ENCODE measurements around the gene LCE1D. TPM values are rescaled to one million over a fixed set of nuclear protein-coding genes. Genes with fewer than 3 reads are reported as not detected.

Gene LCE1D
- total RNA-seq = not detected

DNA sequence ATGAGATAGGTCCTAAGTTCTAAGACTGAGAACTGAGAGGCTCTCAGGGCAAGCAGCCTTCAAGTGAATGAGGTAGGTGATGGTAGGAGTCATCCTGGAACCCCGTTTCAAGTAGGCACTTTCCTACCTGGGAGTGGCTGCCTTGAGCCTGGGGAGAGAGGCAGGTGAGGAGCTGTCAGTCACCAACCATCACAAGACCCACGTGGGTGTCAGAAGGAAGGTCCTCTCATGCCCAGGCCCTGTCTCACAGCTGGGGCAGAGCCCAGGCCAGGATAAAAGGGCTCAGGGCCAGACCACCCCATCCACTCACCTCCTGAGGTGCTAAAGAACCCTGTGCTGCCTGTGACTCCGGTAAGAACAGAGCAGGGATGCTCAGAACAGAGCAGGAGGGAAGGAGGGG, at the start of gene LCE1D:
LCE1D (plus strand) TSS at position 301 of the 400 bp plus-strand sequence. CDS start 1,074 bp downstream, outside the sequence.
- in situ Hi-C loops (cut with MboI; ENCODE audit: low pct_unique_long_range_greater_than_20kb in 2 of 9, low sequenced_read_pairs in 9 of 9, unreplicated experiment in 9 of 9) = no loop called here
- H3K4me3 ChIP-seq = no peak within 1 kb of the TSS
- H3K4me1 ChIP-seq (replicated peaks in 1 of 2) = no peaks in the 10 kb centered on the region
- no peak within 1 kb of the TSS for H3K27ac ChIP-seq
- no CpG with 5 or more reads among the region's 3 CpGs for WGBS, 10 experiments
- ATAC-seq (replicated peaks in 6 of 8) = no peak

GRCh38 chr1:152747831-152748230, 48.7 kb upstream of the LCE1D start:
- ATAC-seq (replicated peaks in 6 of 8) = no peak
- H3K4me1 ChIP-seq (replicated peaks in 1 of 2) = no peaks in the 10 kb centered on the region
- WGBS, 10 experiments = 0 to 71% (median 11%) methylated on average over 1 of the region's 1 CpG
- no peak overlapping the region for H3K4me3 ChIP-seq
- in situ Hi-C loops (cut with MboI; ENCODE audit: low pct_unique_long_range_greater_than_20kb in 2 of 9, low sequenced_read_pairs in 9 of 9, unreplicated experiment in 9 of 9) = no loop called here
- H3K27ac ChIP-seq = no peak overlapping the region

DNA sequence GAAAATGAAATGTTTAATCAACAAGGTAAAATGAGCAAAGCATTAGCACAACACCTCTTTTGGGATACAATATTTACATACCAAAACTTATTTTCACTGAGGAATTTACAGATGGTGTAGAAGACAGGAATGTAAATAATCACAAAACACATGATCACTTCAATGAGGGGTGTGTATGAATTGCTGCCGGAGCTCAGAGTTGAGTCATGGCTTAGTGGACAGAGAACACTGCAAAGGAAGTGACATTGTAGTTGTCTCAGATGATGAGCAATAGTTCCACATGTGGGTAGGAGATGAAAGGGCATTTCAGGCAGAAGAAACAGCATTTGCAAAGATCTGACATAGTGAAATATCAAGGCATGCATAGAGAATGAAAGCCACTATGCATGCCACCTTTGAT, 44.3 kb upstream of the LCE1D start:
- H3K4me3 ChIP-seq = no peak overlapping the region
- peak in 3 of 8 experiments; percentile 63 to 100 (median 100) for ATAC-seq (replicated peaks in 6 of 8)
- no peaks in the 10 kb centered on the region for H3K4me1 ChIP-seq (replicated peaks in 1 of 2)
- 0 to 78% (median 57%) methylated on average over 1 of the region's 1 CpG; no CpG with 5 or more reads in 5 of the 10 experiments for WGBS, 10 experiments
- no peak overlapping the region for H3K27ac ChIP-seq
- in situ Hi-C loops (cut with MboI; ENCODE audit: low pct_unique_long_range_greater_than_20kb in 2 of 9, low sequenced_read_pairs in 9 of 9, unreplicated experiment in 9 of 9) = no loop called here

DNA sequence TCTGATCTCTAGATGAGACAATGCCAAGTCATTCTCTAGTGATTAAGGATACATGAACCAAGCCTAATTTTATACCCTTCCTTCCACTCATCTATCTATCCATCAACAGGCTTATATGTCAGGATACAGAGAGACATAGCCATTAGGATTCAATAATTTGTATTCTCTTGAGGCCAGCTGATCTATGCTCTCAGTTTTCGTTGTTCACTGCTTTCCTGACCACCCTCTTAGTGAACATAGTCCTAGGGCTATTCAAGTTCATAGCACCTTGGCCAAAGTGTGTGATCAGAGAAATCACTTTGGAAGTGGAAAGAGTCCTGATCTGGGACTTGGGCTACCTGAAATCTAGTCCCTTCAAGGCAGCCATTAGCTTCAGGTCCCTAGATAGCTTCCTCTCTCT, 42.9 kb upstream of the LCE1D start:
- no peak overlapping the region for H3K4me3 ChIP-seq
- H3K27ac ChIP-seq = no peak overlapping the region
- ATAC-seq (replicated peaks in 6 of 8) = no peak
- no peaks in the 10 kb centered on the region for H3K4me1 ChIP-seq (replicated peaks in 1 of 2)
- WGBS, 10 experiments = 0 to 83% (median 7%) methylated on average over 1 of the region's 1 CpG; no CpG with 5 or more reads in 4 of the 10 experiments
- in situ Hi-C loops (cut with MboI; ENCODE audit: low pct_unique_long_range_greater_than_20kb in 2 of 9, low sequenced_read_pairs in 9 of 9, unreplicated experiment in 9 of 9) = no loop called here

DNA sequence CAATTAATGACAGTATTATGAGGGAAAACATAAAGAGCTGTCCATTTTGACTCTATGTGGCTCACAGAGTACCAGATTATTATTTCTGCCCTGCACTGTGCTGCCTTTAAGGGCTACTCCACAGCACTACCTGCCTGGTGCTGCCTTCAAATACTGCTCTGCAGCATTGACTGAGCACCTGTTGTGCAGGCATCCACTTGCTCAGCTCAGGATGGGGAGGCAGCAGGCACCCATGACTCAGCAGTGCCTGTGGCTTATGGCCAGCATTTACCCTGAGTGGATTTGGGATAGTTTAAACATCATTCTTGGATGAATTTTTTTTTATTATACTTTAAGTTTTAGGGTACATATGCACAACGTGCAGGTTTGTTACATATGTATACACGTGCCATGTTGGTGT, 39.6 kb upstream of the LCE1D start:
- Histone ChIP-seq H3K27ac (no peak overlapping the region), H3K4me1 (replicated peaks in 1 of 2) (no peaks in the 10 kb centered on the region), H3K4me3 (no peak overlapping the region)
- ATAC-seq (replicated peaks in 6 of 8) = no peak
- WGBS, 10 experiments = 20% methylated on average over 1 of the region's 2 CpGs; no CpG with 5 or more reads in 9 of the 10 experiments
- in situ Hi-C loops (cut with MboI; ENCODE audit: low pct_unique_long_range_greater_than_20kb in 2 of 9, low sequenced_read_pairs in 9 of 9, unreplicated experiment in 9 of 9) = no loop called here

DNA sequence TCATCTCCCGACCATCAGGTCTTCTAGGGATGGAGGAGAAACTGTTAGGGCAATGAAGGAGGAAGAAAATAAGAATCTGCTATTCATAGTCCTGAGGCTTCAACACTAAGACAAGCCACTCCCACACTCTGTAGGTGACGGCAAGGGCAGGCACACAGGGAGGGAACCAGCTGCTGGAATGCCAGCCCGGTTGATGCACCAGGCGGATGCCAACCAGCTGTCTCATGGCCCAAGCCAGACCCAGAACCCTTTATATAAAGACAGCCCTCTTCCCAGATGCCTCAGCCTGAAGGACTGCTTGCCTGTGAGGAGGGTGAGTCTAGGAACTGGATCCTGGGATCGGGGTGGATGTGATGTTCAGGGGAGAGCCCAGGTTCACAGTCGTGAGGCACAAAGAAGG, 38.8 kb upstream of the LCE1D start, which contains the start of gene KPRP:
KPRP (plus strand) TSS at position 279 of the 400 bp plus-strand sequence. CDS start 1,564 bp downstream, outside the sequence.
- no peak for ATAC-seq (replicated peaks in 6 of 8)
- Histone ChIP-seq H3K4me1 (replicated peaks in 1 of 2) (no peaks in the 10 kb centered on the region), H3K27ac (no peak within 1 kb of the TSS), H3K4me3 (no peak within 1 kb of the TSS)
- 0 to 73% (median 48%) methylated on average over 1 to 6 of the region's 6 CpGs; no CpG with 5 or more reads in 1 of the 10 experiments for WGBS, 10 experiments
- in situ Hi-C loops (cut with MboI; ENCODE audit: low pct_unique_long_range_greater_than_20kb in 2 of 9, low sequenced_read_pairs in 9 of 9, unreplicated experiment in 9 of 9) = no loop called here

GRCh38 chr1:152758636-152759035, 37.9 kb upstream of the LCE1D start:
- WGBS, 10 experiments = 4 to 100% (median 45%) methylated on average over 1 to 4 of the region's 4 CpGs; no CpG with 5 or more reads in 2 of the 10 experiments
- no peak overlapping the region for H3K4me3 ChIP-seq
- in situ Hi-C loops (cut with MboI; ENCODE audit: low pct_unique_long_range_greater_than_20kb in 2 of 9, low sequenced_read_pairs in 9 of 9, unreplicated experiment in 9 of 9) = no loop called here
- ATAC-seq (replicated peaks in 6 of 8) = no peak
- no peak overlapping the region for H3K27ac ChIP-seq
- H3K4me1 ChIP-seq (replicated peaks in 1 of 2) = no peaks in the 10 kb centered on the region

- no peak for ATAC-seq (replicated peaks in 6 of 8)
- in situ Hi-C loops (cut with MboI; ENCODE audit: low pct_unique_long_range_greater_than_20kb in 2 of 9, low sequenced_read_pairs in 9 of 9, unreplicated experiment in 9 of 9) = no loop called here
- H3K4me1 ChIP-seq (replicated peaks in 1 of 2) = no peaks in the 10 kb centered on the region
- WGBS, 10 experiments = 0 to 100% (median 86%) methylated on average over 1 to 5 of the region's 8 CpGs; no CpG with 5 or more reads in 2 of the 10 experiments
- H3K4me3 ChIP-seq = no peak overlapping the region
- no peak overlapping the region for H3K27ac ChIP-seq
These were observed 36.9 kb upstream of the LCE1D start for GRCh38 chr1:152759453-152760173.

DNA sequence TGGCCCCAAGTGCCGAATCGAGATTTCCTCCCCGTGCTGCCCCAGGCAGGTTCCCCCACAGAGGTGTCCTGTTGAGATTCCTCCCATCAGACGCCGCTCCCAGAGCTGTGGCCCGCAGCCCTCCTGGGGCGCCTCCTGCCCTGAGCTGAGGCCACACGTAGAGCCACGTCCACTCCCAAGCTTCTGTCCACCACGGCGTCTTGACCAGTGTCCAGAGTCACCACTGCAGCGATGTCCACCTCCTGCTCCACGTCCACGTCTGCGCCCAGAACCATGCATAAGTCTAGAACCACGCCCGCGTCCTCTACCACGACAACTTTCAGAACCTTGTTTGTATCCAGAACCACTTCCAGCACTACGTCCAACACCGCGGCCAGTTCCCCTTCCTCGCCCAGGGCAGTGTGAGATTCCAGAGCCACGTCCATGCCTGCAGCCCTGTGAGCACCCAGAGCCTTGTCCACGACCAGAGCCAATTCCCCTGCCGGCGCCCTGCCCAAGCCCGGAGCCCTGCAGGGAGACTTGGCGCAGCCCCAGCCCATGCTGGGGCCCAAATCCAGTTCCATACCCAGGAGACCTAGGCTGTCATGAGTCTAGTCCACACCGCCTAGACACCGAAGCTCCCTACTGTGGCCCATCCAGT, 35.9 kb upstream of the LCE1D start:
- ATAC-seq (replicated peaks in 6 of 8) = no peak
- in situ Hi-C loops (cut with MboI; ENCODE audit: low pct_unique_long_range_greater_than_20kb in 2 of 9, low sequenced_read_pairs in 9 of 9, unreplicated experiment in 9 of 9) = no loop called here
- 70 to 100% (median 85%) methylated on average over 2 to 19 of the region's 31 CpGs; no CpG with 5 or more reads in 4 of the 10 experiments for WGBS, 10 experiments
- H3K4me1 ChIP-seq (replicated peaks in 1 of 2) = no peaks in the 10 kb centered on the region
- no peak overlapping the region for H3K27ac ChIP-seq
- no peak overlapping the region for H3K4me3 ChIP-seq

DNA sequence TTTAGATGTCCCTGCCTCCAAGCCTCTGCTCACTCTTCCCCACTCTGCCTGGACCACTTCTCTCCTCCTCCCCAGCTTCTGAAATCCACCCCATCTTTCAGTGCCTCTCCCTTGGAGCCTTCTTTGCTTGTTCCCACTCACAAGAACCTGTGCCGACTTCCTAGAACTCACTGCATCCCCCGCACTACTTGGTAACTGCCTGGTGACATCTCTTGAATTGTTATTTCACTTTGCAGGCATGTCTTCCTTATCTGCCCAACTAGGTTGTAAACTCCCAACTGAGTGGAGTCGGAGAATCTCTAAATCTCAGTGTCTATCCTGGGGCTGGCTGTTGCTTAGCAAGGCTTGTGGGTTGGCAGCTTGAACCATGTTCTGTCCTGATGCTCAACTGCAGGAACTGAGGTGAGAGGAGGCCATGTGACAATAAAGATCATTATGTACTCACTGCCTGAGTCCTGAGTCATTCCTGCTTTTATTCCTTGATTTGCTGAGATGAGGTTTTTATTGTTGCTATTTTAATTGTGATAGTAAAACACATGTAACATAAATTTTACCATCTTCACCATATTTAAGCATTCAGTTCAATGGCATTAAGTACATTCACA, 34.8 kb upstream of the LCE1D start:
- WGBS, 10 experiments = 0 to 100% (median 63%) methylated on average over 1 to 3 of the region's 3 CpGs; no CpG with 5 or more reads in 2 of the 10 experiments
- in situ Hi-C loops (cut with MboI; ENCODE audit: low pct_unique_long_range_greater_than_20kb in 2 of 9, low sequenced_read_pairs in 9 of 9, unreplicated experiment in 9 of 9) = no loop called here
- no peak overlapping the region for H3K4me3 ChIP-seq
- no peak overlapping the region for H3K27ac ChIP-seq
- ATAC-seq (replicated peaks in 6 of 8) = no peak
- no peaks in the 10 kb centered on the region for H3K4me1 ChIP-seq (replicated peaks in 1 of 2)

GRCh38 chr1:152768847-152769533, 27.5 kb upstream of the LCE1D start:
- 0 to 58% (median 16%) methylated on average over 1 to 8 of the region's 8 CpGs; no CpG with 5 or more reads in 1 of the 10 experiments for WGBS, 10 experiments
- in situ Hi-C loops (cut with MboI; ENCODE audit: low pct_unique_long_range_greater_than_20kb in 2 of 9, low sequenced_read_pairs in 9 of 9, unreplicated experiment in 9 of 9) = no loop called here
- no peak overlapping the region for H3K27ac ChIP-seq
- peak in 3 of 8 experiments; percentile 42 to 78 (median 74) for ATAC-seq (replicated peaks in 6 of 8)
- H3K4me3 ChIP-seq = no peak overlapping the region
- H3K4me1 ChIP-seq (replicated peaks in 1 of 2) = no peaks in the 10 kb centered on the region

- H3K27ac ChIP-seq = no peak overlapping the region
- H3K4me3 ChIP-seq = no peak overlapping the region
- in situ Hi-C loops (cut with MboI; ENCODE audit: low pct_unique_long_range_greater_than_20kb in 2 of 9, low sequenced_read_pairs in 9 of 9, unreplicated experiment in 9 of 9) = no loop called here
- WGBS, 10 experiments = 0 to 53% (median 11%) methylated on average over 1 of the region's 1 CpG; no CpG with 5 or more reads in 3 of the 10 experiments
- no peak for ATAC-seq (replicated peaks in 6 of 8)
- H3K4me1 ChIP-seq (replicated peaks in 1 of 2) = no peaks in the 10 kb centered on the region
These were observed 26.1 kb upstream of the LCE1D start for GRCh38 chr1:152770411-152770810.

DNA sequence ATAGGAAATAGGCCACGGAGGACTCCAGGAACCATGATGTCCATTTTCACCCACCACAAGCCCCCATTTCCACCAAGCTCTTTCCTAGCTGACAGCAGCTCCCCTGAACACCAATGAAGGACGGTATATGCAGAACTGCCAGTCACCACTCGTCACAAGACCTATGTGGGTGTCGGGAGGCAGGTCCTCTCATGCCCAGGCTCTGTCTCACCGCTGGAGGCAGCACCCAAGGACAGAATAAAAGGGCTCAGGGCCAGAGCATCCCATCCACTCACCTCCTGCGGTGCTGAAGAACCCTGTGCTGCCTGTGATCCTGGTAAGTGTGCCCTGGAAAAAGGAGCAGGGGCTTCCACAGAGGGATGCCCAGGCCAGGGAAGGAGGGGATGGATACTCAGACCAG, 21.6 kb upstream of the LCE1D start, which contains the start of gene LCE1F:
LCE1F (plus strand) TSS at position 266 of the 400 bp plus-strand sequence. CDS start 1,232 bp downstream, outside the sequence.
- no peak within 1 kb of the TSS for H3K4me3 ChIP-seq
- H3K4me1 ChIP-seq (replicated peaks in 1 of 2) = no peaks in the 10 kb centered on the region
- WGBS, 10 experiments = 0 to 62% (median 9%) methylated on average over 1 to 5 of the region's 6 CpGs; no CpG with 5 or more reads in 3 of the 10 experiments
- no peak within 1 kb of the TSS for H3K27ac ChIP-seq
- ATAC-seq (replicated peaks in 6 of 8) = peak in 1 of 8 experiments; percentile 31
- in situ Hi-C loops (cut with MboI; ENCODE audit: low pct_unique_long_range_greater_than_20kb in 2 of 9, low sequenced_read_pairs in 9 of 9, unreplicated experiment in 9 of 9) = no loop called here

Measured in motor neuron (in vitro differentiated cells).